NCI-H1436 treated with DMSO at 0.1 percent for 48 hours (cell line): ENCODE results near the gene ARHGEF5.
"Not testable (repeated sequence)": the region's sequence is repeated elsewhere in the genome, so short reads cannot be mapped to it uniquely, and the experiment has no call there.

Source experiments
- DNase-seq: peaks from one replicate; lab custom pipeline; 2025; lab: John Stamatoyannopoulos, UW

Gene ARHGEF5

DNA sequence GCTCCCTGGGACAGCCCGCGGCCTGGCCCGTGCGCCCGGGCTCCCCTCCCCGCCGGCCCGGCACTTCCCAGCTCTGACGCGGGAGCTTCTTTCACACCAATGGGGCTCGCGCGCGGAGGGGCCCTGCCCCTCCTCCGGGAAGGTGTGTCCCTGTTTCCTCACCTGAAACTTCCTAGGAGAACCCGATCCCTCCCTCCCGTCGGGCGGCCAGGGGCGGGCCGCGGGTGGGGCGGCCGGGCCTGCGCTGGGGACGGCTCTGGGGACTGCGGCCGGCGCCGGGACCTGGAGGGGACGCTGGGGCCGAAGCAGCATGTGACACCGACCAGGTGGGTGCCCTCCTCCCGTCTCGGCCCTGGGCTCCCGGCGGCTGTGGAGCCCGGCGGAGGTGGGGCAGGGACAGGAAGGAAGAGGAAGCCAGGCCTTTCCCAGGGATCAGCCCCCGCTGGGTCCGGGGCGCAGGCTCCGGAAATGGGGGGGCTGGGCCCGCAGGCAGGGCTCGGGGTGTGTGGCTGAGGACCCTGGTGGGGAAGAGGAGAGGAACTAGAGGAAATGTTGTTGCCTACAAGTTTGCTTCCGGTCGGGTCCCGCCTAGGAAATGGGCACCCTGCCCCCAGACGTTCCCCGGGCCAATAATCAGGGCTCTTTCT is at the start of gene ARHGEF5:
Gene ARHGEF5 (plus strand): TSS at position 227 of the 647 bp plus-strand sequence. CDS start 7,268 bp downstream, outside the sequence.
- not testable (repeated sequence) for DNase-seq

DNA sequence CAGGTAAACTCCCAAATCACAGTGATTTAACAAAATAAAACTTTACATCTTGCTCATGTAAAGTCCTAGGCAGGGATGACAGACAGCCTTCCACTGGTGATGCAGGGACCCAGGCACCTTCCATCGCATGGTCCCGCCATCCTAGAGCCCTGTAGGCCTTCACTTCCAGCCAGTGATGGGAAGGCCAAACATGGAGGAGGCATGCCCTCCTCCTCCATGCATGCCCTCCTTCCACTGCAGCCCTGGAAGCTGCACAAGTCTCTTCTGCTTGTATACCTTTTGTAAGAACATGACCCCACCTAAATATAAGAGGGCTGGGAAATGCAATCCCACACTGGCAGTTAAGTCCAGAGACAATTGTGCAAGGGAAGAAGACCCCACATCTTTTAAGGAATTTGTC is 45.5 kb upstream of the ARHGEF5 start:
- DNase-seq: not testable (repeated sequence)

DNA sequence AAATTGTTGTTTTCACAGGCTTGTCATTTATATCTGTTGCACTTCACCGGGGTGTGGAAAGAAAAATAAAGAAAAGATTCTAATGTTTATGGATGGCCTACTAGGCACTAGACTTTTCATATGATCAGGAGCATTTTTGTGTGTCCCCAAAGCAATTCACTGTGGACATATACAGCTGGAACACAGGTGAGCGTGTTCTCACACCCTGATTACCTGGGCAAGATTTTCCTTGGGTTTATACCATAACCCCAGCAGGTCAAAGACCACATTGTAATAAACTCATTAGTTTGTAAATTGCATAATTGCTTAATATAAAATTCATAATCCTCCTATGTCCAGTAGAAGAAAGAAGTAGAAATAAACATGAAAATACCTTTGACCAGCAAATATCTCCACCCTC is 44.0 kb upstream of the ARHGEF5 start:
- not testable (repeated sequence) for DNase-seq

DNA sequence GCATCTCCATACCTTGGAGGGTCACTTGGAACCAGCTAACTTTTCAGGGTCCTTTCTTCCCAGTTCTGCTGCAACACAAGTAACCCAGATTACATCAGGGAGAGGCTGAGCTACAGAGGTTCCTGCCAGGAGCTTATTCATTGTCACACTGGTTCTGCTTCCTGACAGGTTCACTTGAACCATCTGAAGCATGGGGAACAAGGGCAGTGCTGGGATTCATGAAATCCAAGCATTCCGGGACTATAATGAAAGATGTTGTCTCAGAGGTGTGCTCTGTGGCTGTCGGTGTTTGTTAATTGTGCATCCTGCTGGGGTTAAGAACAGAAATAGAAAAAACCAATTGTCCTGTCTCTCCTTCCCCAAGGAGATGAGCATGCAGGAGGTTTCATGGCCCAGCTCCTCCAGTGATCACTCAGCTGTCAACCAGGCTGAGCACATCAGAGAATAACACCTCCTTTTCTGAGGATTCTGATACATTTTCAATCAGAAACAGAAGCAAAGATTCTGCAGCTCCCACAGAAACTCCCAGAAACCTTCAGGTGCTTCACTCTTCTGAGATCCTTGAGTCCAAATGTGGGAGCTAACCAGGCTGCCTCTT is 43.2 kb upstream of the ARHGEF5 start, which contains the start of gene OR2A1:
Gene OR2A1 (plus strand): TSS at position 548 of the 598 bp plus-strand sequence. CDS start 5,706 bp downstream, outside the sequence.
- DNase-seq: not testable (repeated sequence)

DNA sequence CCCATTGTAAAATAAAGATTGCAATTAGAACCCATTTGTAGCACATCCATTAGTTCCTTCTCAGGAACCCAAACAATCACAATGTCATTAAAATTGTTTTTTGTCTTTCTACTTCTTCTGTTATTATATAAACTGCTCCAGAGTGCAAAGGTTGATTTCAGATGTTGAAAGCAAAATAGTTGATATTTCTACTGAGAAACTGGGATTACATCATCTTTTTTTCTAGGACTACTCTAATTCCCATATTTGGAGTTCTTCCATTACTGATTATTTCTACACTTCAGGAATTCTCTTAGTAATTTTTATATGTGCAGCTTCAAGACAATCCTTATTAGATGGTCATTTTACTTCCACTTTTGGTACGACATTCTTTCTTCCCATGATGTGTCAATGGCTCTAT is 37.7 kb upstream of the ARHGEF5 start:
- DNase-seq: not testable (repeated sequence)

DNA sequence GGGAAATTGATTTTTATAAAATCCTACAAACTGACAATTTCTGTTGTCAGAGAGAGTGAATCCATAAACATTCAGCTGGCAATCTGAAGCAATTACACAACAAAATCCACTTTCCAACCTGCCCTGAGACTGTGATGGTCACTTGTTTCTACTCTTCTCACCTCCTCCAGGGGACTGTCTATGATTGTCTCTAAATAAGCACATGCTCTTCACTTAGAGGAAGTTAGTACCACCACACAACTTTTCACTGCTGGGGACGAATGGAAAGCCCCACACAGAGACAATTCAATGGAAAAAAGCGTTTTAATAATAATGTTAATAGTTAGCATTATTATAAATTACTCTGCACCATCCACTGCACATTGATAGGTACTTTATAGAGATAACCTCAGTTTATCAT is 35.7 kb upstream of the ARHGEF5 start:
- not testable (repeated sequence) for DNase-seq

DNA sequence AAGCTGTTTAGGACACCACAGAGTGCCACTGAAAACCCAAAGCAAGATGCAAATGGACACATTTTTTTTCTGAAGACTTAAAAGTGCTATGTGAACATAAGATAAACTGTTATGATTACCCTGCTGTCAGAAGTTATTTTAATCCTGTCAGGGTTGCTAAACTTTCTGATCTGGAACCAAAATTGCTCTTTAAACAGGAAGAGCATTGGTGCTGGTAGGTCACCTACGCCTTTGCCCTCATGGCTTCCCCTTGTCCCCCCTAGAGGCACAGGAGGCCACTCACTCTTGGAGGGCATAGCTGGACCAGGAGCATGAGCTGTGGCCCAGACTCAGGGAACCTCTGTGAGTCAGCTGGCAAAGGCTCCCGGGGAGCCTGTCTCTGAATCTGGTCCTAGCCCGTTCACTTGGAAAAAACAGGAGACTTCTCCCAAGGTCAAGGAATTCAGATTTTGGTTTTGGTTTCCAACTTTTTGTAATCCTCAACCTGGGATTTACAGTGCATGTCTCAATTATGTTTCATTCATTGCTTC is 33.5 kb upstream of the ARHGEF5 start:
- not testable (repeated sequence) for DNase-seq

DNA sequence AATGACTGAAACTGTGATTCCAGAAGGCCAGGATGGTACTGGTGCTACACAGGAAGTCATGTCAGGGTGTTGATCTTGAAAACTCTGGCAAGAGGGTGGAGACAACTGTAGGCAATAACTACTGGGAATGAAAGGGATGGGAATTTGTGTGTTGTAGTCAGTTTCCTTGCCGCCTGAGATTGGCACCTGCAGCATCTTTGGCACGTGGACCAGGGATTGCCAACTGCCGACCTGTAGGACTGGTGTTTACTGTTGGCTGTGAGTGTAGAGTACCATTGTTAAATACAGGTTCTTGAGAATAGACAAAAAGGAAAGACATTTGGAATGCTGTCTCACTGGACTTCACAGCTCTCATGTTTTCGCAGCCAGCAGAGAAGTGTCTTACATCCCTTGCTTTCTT is 31.8 kb upstream of the ARHGEF5 start:
- DNase-seq: not testable (repeated sequence)

DNA sequence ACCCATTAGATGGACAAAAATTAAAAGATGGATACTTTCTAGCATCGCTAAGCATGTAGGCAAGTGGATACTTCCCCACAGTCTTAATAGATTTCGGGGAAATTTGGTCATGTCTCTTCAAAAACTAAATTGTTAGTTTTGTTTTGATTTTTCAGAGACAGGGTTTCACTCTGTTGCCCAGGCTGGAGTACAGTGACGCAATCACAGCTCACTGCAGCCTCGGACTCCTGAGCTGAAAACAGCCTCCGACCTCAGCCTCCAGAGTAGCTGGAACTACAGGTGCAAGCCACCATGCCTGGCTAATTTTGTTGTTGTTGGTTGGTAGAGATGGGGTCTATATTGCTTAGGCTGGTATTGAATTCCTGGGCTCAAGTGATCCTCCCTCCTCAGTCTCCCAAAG is 29.3 kb upstream of the ARHGEF5 start:
- not testable (repeated sequence) for DNase-seq

DNA sequence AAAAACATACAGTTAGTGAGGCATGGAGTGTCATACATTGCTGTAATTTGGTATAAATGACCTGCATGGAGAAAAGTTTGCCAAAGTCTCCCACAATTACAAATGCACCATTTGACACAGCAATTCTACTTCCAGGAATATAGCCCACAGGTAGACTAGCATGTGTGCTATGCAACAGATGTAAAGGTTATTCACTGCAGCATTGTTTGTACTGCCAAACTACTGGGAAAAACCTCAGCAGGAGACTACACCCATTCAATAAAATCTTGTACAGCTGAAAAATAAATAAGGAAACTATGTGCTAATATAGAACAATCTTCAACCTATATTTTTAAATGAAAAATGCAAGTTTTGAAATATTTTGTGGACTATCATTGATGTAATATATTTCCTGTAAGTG is 25.2 kb upstream of the ARHGEF5 start:
- DNase-seq: not testable (repeated sequence)

DNA sequence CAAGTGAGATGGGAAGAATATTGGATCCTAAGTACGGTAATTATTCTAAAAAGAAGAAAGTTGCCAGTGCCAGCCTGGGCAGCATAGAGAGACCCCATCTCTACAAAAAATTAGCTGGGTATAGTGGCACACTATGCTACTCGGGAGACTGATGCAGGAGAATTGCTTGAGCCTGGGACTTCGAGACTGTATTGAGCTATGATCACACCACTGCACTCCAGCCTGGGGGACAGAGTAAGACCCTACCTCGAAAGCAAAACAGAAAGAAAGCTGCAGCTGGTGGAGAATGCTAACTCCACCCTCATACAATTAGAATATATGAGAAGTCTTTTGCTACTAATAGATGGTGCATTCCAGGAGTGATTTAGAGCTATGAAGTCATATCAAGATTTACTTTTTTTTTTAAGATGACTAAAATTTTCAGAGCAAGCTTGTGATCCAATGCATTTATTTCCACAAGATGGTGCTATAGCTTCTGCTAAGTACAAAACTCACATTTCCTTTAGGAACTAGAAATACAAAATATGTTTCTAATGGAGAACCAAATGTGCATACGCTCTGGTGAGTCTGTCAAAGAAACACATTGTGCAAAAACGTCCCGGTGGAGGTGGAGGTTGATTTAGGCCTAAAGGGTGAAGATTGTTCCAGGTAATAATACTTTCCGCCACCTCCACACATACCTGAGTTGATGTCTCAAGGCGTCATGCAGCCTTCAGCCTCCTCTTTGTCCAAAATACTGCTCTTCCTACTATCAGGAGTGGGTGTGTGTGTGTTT is 23.8 kb upstream of the ARHGEF5 start:
- DNase-seq: not testable (repeated sequence)

DNA sequence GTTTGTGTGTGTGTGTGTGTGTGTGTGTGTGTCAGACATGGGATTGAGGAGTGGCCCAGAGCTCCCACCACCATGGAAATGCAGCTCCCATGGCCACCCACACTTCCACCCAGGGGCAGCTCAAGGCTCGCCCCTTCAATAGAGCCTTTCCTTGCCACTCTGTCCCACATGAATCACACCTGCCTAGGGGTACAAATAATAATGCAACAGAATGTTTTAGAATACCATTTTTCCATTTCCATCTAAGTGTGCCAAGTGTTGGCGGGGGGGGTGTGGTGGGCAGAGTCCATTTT is 23.3 kb upstream of the ARHGEF5 start:
- not testable (repeated sequence) for DNase-seq

DNA sequence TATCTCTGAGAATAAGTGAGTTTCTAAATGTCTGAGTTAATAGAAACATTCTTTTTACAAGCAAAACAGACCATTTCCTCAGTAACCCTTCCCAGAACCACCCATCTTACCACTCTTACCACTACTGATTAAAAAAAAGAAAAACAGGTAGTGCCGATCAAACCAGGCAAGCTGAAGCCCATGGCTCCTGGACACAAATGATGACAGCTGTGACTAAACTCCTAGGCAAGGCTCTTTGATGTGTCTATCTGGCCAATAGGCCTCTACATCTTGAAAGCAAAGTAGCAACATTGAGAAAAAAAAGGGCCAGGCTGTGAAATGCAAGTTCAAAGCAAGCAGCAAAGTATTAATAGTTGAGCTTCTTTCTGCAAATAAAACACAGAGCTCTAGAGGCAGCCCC is 6.6 kb upstream of the ARHGEF5 start:
- DNase-seq: not testable (repeated sequence)

DNA sequence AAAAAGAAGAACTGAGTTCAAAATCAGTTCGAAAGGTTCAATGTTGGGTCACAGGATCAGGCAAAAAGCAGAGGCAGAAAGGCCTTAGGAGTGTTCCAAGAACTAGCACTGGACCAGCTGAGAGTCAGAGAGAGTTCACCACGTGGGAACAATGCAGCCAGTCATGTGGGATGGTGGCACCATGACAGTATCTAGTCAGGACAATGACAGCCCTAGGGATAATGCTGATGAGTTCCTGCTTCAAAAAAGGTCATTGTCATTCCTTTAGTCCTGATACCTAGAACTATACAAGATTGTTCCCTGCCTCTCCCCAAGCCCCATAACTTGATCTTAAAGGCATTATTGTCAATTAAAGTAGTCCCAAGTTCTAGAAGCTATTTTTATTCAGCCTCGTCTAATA is 3.5 kb upstream of the ARHGEF5 start:
- DNase-seq: not testable (repeated sequence)

DNA sequence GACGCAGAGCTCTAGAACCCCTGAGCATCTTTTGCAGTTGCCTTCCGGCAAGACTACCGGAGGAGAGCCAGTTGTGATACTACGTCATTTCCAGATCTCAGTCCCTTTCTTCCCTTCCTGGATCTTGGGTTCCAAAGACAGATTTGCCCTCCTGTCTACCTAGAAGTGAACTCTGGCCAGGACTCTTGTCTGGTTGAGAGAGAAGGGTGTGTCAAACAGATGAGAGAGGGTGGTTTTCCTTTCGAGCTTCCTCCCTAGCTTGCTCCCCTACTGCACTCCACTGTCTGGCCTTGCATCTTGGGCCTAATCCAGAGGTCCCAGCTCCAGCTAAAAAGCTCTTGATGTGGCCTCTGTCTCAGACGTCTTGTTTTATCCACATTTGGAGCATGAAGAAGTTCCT is 983 bp downstream of the ARHGEF5 start:
- not testable (repeated sequence) for DNase-seq

DNA sequence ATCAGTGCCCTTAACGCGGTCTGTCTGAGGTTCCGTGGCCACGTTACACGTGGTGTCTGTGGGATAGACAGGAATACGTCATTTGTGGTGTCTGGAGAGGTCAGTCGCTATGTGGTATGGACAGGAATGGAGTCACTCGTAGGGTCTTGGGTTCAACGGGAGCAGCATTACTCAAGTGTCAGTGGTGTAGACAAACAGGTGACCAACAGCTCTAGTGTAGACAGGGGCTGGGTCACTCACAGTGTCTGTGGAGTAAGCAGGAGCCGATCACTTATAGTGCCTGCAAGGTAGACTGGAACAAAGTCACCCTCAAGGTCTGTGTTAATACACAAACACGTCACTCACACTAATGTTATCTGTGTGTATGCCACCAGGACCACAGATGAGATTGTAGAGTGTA is 1.7 kb downstream of the ARHGEF5 start:
- not testable (repeated sequence) for DNase-seq

DNA sequence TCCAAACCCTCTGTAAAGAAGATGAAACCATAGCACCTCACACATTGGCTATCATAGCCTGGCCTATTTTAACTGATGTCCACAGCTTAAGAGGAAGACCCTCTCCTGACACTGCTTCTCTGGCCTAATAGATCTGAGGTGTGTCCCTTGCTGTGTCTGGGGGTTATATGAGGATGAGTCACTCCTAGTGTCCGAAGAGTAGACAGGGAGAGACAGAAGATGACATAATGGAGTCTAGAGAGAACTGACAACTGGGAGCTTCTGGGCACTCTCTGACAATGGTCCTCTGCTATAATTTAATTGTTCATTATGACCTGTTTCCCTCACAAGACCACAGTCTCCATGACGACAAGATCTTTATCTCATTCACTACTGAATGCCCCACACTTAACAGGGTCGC is 6.9 kb downstream of the ARHGEF5 start:
- not testable (repeated sequence) for DNase-seq

DNA sequence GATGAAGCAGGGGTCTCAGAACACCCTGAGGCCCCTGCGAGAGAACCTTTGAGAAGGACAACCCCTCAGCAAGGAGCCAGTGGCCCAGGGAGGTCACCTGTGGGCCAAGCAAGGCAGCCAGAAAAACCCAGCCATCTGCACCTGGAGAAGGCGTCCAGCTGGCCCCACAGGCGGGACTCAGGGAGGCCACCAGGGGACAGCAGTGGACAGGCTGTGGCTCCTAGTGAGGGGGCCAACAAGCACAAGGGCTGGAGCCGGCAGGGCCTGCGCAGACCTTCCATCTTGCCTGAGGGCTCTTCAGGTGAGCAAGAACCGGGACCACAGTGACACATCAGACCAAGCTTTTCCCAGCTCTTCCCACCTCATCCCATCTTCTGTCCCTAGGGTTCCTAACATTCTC is 10.3 kb downstream of the ARHGEF5 start:
- DNase-seq: not testable (repeated sequence)

DNA sequence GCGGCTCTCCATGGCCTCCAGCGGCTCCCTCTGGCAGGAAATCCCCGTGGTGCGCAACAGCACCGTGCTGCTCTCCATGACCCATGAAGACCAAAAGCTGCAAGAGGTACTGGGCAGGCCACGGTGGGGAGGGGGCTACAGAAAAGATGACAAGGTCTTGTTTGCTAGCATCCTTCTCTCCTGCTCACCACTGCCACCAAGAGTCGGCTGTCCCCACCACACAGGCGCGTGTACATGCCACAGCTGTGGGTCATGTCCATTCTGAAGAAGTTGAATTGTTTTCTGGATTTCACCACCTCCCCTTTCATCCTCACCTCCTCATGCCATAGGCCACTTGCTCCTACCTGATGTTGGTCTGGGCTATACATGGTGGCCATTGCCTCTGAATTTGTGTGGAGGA is 12.0 kb downstream of the ARHGEF5 start:
- DNase-seq: not testable (repeated sequence)

DNA sequence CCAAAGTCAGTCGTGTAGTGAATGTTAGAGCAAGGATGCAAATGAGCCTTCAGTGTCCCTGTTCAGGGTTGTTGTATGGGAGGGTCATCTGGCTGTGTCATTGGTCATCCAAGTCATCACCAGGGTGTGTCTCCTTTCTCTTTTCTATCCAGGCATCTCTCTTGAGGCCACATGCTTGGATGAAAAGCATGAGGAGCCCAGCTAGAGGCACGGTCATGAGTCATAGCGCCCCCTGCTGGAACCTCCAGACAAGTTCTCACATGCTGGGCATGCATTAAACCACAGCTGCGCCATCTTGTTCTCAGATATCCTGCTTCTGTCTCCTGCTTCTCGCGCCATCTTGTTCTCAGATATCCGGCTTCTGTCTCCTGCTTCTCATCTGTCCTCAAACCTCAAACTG is 14.0 kb downstream of the ARHGEF5 start:
- not testable (repeated sequence) for DNase-seq

DNA sequence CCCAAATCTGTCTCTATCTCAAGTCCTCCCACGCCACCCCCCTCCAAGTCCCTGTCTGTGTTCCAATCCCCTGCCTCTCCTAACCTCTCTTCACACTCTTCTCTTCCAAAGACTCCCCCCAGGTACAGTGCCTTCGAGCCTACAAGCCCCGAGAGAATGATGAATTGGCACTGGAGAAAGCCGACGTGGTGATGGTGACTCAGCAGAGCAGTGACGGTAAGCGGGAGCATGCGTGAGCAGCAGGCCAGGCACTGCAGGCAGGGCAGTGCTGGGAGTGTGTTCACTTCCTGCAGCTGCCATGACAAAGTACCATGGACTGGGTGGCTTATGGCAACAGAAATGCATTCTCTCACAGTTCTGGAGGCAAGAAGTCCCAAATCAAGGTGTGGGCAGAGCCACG is 23.4 kb downstream of the ARHGEF5 start:
- no peak for DNase-seq

DNA sequence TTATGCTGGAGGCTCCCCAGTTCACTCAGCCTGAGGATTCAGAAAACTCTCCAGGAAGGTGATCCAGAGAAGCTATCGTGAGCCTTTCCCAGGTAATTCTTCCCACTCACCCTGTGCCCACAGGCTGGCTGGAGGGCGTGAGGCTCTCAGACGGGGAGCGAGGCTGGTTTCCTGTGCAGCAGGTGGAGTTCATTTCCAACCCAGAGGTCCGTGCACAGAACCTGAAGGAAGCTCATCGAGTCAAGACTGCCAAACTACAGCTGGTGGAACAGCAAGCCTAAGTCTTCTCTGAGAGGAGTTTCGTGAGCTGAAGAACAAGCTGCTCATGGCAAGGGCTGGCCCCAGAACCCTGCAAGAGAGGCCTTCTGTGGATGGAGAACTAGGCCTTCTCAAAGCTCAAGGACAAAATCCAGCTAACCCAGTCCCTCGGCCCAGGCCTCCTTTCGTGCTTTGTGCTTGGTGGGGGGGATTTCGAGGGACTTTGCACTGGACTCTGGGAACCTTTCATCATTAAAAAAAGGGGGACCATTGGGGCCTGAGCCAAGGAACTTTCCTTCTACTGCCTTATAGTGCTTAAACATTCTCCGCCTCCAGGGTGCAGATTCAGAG is 24.7 kb downstream of the ARHGEF5 start:
- no peak for DNase-seq
